GM12878 (cell line): Measurements from ENCODE around the gene HOXB13.

Source experiments
- CEBPB ChIP-seq, 2 experiments: fragments of 150-350 bp in 1 of 2; IDR thresholded peaks; 2 replicates each; pipeline ENCODE4 v1.6.1; 2012 to 2014; ENCODE audit warnings: low read depth in 2 of 2, low read length in 2 of 2, borderline replicate concordance in 1 of 2, inconsistent platforms in 1 of 2
- CHD2 ChIP-seq: IDR thresholded peaks from 2 replicates; pipeline ENCODE4 v1.6.1; 2011; ENCODE audit warnings: low read depth, low read length, improper control_type of control experiment, borderline replicate concordance
- CREM ChIP-seq: IDR thresholded peaks from 2 replicates; pipeline ENCODE4 v1.6.1; 2014; ENCODE audit warnings: antibody characterized with exemption, low read depth
- CTCF ChIP-seq, 3 experiments: IDR thresholded peaks in 2 of 3; conservative IDR thresholded peaks in 1 of 3; 2 replicates each; pipeline ENCODE4 v1.5.1; 2011; ENCODE audit warnings: low read depth in 3 of 3, low read length in 3 of 3, mild to moderate bottlenecking in 3 of 3, control low read depth in 2 of 3, moderate library complexity in 2 of 3, inconsistent platforms in 1 of 3, mixed read lengths in 1 of 3; ENCODE audit not compliant: control insufficient read depth in 2 of 3, insufficient read depth in 1 of 3; ENCODE audit errors: extremely low read depth in 1 of 3
- EZH2 ChIP-seq: IDR thresholded peaks from 2 replicates; pipeline ENCODE4 v1.6.1; 2012; ENCODE audit warnings: low read depth, mild to moderate bottlenecking, control low read depth, inconsistent platforms, low read length, borderline replicate concordance; ENCODE audit not compliant: control insufficient read depth
- MAX ChIP-seq: IDR thresholded peaks from 2 replicates; pipeline ENCODE4 v1.6.1; 2012; ENCODE audit warnings: low read depth, low read length, improper control_type of control experiment
- NFIC ChIP-seq: IDR thresholded peaks from 2 replicates; pipeline ENCODE4 v1.6.1; 2012; ENCODE audit warnings: low read depth, mild to moderate bottlenecking, inconsistent platforms, low read length, moderate library complexity
- POLR2A ChIP-seq: IDR thresholded peaks from 2 replicates; pipeline ENCODE4 v1.6.1; 2011; ENCODE audit warnings: low read depth, mild to moderate bottlenecking, low read length
- POLR2AphosphoS5 ChIP-seq: IDR thresholded peaks from 2 replicates; pipeline ENCODE4 v1.6.1; 2011; ENCODE audit warnings: mild to moderate bottlenecking, low read length, inconsistent platforms
- RAD21 ChIP-seq: IDR thresholded peaks from 2 replicates; pipeline ENCODE4 v1.6.1; 2011; ENCODE audit warnings: mild to moderate bottlenecking, low read depth, low read length, moderate library complexity; ENCODE audit not compliant: insufficient read depth
- SP1 ChIP-seq: IDR thresholded peaks from one replicate; pipeline ENCODE4 v1.6.1; 2011; ENCODE audit warnings: low read depth, low read length
- TARDBP ChIP-seq: IDR thresholded peaks from 2 replicates; pipeline ENCODE4 v1.6.1; 2016; ENCODE audit warnings: borderline replicate concordance

- no peak for TF ChIP-seq NFIC
- no peak for TF ChIP-seq POLR2AphosphoS5
- TF ChIP-seq POLR2A = no peak
- TF ChIP-seq CTCF (IDR thresholded peaks at IDR 0.05 in 2 of 3, conservative IDR thresholded peaks at IDR 0.05 in 1 of 3; ENCODE audit: control insufficient read depth in 2 of 3, extremely low read depth in 1 of 3, insufficient read depth in 1 of 3, low read depth in 3 of 3, low read length in 3 of 3) = no peak
- no peak for TF ChIP-seq EZH2
- no peak for TF ChIP-seq SP1
- no peak for TF ChIP-seq CREM
- TF ChIP-seq MAX = no peak
- TF ChIP-seq RAD21 = no peak
- no peak for TF ChIP-seq CHD2
- no peak for TF ChIP-seq TARDBP
- no peak for TF ChIP-seq CEBPB (IDR thresholded peaks at IDR 0.05; ENCODE audit: borderline replicate concordance in 1 of 2, low read depth in 2 of 2, low read length in 2 of 2)
Observed at GRCh38 chr17:48715496-48716399, 12.8 kb downstream of the HOXB13 start.
